Endodermal cell (in vitro differentiated cells): ENCODE measurements around the gene GPC3. TPM values are rescaled to one million over a fixed set of nuclear protein-coding genes. Genes with fewer than 3 reads are reported as not detected.
A peak's percentile ranks its signal among the peaks of the same experiment; 100 is the strongest.

Source experiments
- DNase-seq: peaks from one replicate; pipeline ENCODE4 v3.0.0-alpha.2; 2017
- H3K27ac ChIP-seq: 2 replicates; pipeline ENCODE4 v1.5.1; 2013; ENCODE audit warnings: mild to moderate bottlenecking, low read depth, low read length, moderate library complexity
- H3K27me3 ChIP-seq: 2 replicates; pipeline ENCODE4 v1.6.1; 2013; ENCODE audit warnings: mild to moderate bottlenecking, low read length, moderate library complexity; ENCODE audit not compliant: insufficient read depth, control insufficient read depth, poor library complexity, severe bottlenecking
- H3K36me3 ChIP-seq: 2 replicates; pipeline ENCODE4 v1.7.0; 2013; ENCODE audit warnings: mild to moderate bottlenecking, low read length, moderate library complexity; ENCODE audit not compliant: control insufficient read depth, insufficient read depth
- H3K4me1 ChIP-seq: one replicate; pipeline ENCODE4 v1.7.0; 2013; ENCODE audit warnings: low read length; ENCODE audit not compliant: control insufficient read depth, insufficient read depth
- H3K4me3 ChIP-seq: 2 replicates; pipeline ENCODE4 v1.5.1; 2013; ENCODE audit warnings: mild to moderate bottlenecking, low read length, moderate library complexity
- H3K9ac ChIP-seq: 2 replicates; pipeline ENCODE4 v1.6.1; 2013; ENCODE audit warnings: mild to moderate bottlenecking, low read length, moderate library complexity; ENCODE audit not compliant: poor library complexity, severe bottlenecking; ENCODE audit errors: extremely low read depth
- H3K9me3 ChIP-seq: 2 replicates; pipeline ENCODE4 v1.6.1; 2013; ENCODE audit warnings: mild to moderate bottlenecking, low read length, moderate library complexity; ENCODE audit not compliant: control insufficient read depth
- H3K27ac Mint-ChIP-seq: 2 replicates; pipeline ENCODE4 v1.8.0; 2020; ENCODE audit warnings: mixed read lengths
- H3K27me3 Mint-ChIP-seq: 2 replicates; pipeline ENCODE4 v1.8.0; 2021; ENCODE audit warnings: mild to moderate bottlenecking, mixed read lengths; ENCODE audit not compliant: insufficient read depth
- H3K36me3 Mint-ChIP-seq: 2 replicates; pipeline ENCODE4 v1.8.0; 2020; ENCODE audit warnings: low read depth, mixed read lengths
- H3K4me1 Mint-ChIP-seq: 2 replicates; pipeline ENCODE4 v1.8.0; 2020; ENCODE audit warnings: mixed read lengths
- H3K4me3 Mint-ChIP-seq: 2 replicates; pipeline ENCODE4 v1.8.0; 2020; ENCODE audit warnings: mild to moderate bottlenecking, moderate library complexity, mixed read lengths
- H3K9me3 Mint-ChIP-seq: 2 replicates; pipeline ENCODE4 v1.8.0; 2020; ENCODE audit warnings: mild to moderate bottlenecking, mixed read lengths
- CTCF ChIP-seq: fragments of 200-600 bp; sonication (generic); conservative IDR thresholded peaks from 2 replicates; pipeline ENCODE4 v1.5.0; 2021; ENCODE audit warnings: antibody characterized with exemption, mild to moderate bottlenecking
- WGBS, 2 experiments: methylation state at CpG; one replicate each; pipeline versions ENCODE4 v1.1.5 to v1.1.7; 2013; ENCODE audit warnings: missing lambda C conversion rate in 2 of 2, mixed read lengths in 1 of 2; ENCODE audit not compliant: insufficient coverage in 1 of 2, insufficient read length in 1 of 2; 5-methylcytosine and 5-hydroxymethylcytosine counted together
- total RNA-seq, 2 donors: library from RNA; stranded (reverse); fragmentation: NEBNext Ultra II Directional in 1 of 2; extraction: Animal tissue kit (Norgen Biotek cat#: 25700) in 1 of 2; gene quantifications; 2 replicates in 1 of 2; 3 replicates in 1 of 2; pipeline ENCODE4 v1.2.1, GENCODE V29; 2021

GPC3 gene
- total RNA-seq, 2 donors from 2014 or later: 39.5 to 125 TPM

- Histone ChIP-seq H3K9ac (no peak overlapping the region), H3K9me3 (no peaks in the 10 kb centered on the region), H3K27ac (no peak overlapping the region), H3K4me3 (no peak overlapping the region), H3K36me3 (no peaks in the 10 kb centered on the region), H3K4me1 (no peaks in the 10 kb centered on the region), H3K27me3 (no peaks in the 10 kb centered on the region)
- no peak overlapping the region for H3K4me3 Mint-ChIP-seq
- H3K27me3 Mint-ChIP-seq: no peaks in the 10 kb centered on the region
- no peak for DNase-seq
- WGBS, 2 experiments: 95 to 96% methylated on average over 5 to 6 of the region's 6 CpGs
- no peaks in the 10 kb centered on the region for H3K36me3 Mint-ChIP-seq
- peaks cover 31% of the 10 kb centered on the region for H3K4me1 Mint-ChIP-seq
- no peak for TF ChIP-seq CTCF
- no peaks in the 10 kb centered on the region for H3K9me3 Mint-ChIP-seq
- H3K27ac Mint-ChIP-seq: no peak overlapping the region
These were observed 340.1 kb downstream of the GPC3 start for GRCh38 chrX:133645256-133645655.

- no peak overlapping the region for H3K4me3 Mint-ChIP-seq
- 49% methylated on average over 7 of the region's 7 CpGs; no CpG with 5 or more reads in 1 of the 2 experiments for WGBS, 2 experiments
- peak overlapping the region; percentile 87 for H3K27ac ChIP-seq
These were observed 345.0 kb downstream of the GPC3 start for GRCh38 chrX:133640161-133641015.

GRCh38 chrX:133639726-133640125 lies 345.7 kb downstream of the GPC3 start:
- no peaks in the 10 kb centered on the region for H3K4me1 ChIP-seq
- H3K36me3 Mint-ChIP-seq: no peaks in the 10 kb centered on the region
- no peak overlapping the region for H3K4me3 Mint-ChIP-seq
- peak overlapping the region; percentile 87 for H3K27ac ChIP-seq
- no peaks in the 10 kb centered on the region for H3K9me3 Mint-ChIP-seq
- WGBS, 2 experiments: 69% methylated on average over 2 of the region's 2 CpGs; no CpG with 5 or more reads in 1 of the 2 experiments
- H3K4me1 Mint-ChIP-seq: peaks cover 28% of the 10 kb centered on the region
- DNase-seq: no peak
- H3K27me3 ChIP-seq: no peaks in the 10 kb centered on the region
- H3K9me3 ChIP-seq: no peaks in the 10 kb centered on the region
- H3K27ac Mint-ChIP-seq: peak overlapping the region; percentile 41
- H3K4me3 ChIP-seq: no peak overlapping the region
- no peak overlapping the region for H3K9ac ChIP-seq
- TF ChIP-seq CTCF: no peak
- no peaks in the 10 kb centered on the region for H3K36me3 ChIP-seq
- no peaks in the 10 kb centered on the region for H3K27me3 Mint-ChIP-seq

More at GRCh38 chrX:133640161-133641015, 345.0 kb downstream of the GPC3 start:
- no peaks in the 10 kb centered on the region for H3K4me1 ChIP-seq
- no peaks in the 10 kb centered on the region for H3K27me3 ChIP-seq
- peak; percentile 49 for DNase-seq
- peak overlapping the region; percentile 41 for H3K27ac Mint-ChIP-seq
- no peaks in the 10 kb centered on the region for H3K27me3 Mint-ChIP-seq
- no peak overlapping the region for H3K4me3 ChIP-seq
- peaks cover 28% of the 10 kb centered on the region for H3K4me1 Mint-ChIP-seq
- H3K9me3 ChIP-seq: no peaks in the 10 kb centered on the region
- H3K9me3 Mint-ChIP-seq: no peaks in the 10 kb centered on the region
- H3K36me3 ChIP-seq: no peaks in the 10 kb centered on the region
- no peak for TF ChIP-seq CTCF
- H3K36me3 Mint-ChIP-seq: no peaks in the 10 kb centered on the region
- H3K9ac ChIP-seq: no peak overlapping the region
